A204.1 (cell line): Measurements from ENCODE around the gene NUP153.
"Not testable (repeated sequence)": the region's sequence is repeated elsewhere in the genome, so short reads cannot be mapped to it uniquely, and the experiment has no call there.

Experiments
- FAIRE-seq: peaks from 2 replicates; lab custom pipeline; 2012; peaks lifted over from hg19 to GRCh38; lab: Jason Lieb, UNC

The NUP153 gene

DNA sequence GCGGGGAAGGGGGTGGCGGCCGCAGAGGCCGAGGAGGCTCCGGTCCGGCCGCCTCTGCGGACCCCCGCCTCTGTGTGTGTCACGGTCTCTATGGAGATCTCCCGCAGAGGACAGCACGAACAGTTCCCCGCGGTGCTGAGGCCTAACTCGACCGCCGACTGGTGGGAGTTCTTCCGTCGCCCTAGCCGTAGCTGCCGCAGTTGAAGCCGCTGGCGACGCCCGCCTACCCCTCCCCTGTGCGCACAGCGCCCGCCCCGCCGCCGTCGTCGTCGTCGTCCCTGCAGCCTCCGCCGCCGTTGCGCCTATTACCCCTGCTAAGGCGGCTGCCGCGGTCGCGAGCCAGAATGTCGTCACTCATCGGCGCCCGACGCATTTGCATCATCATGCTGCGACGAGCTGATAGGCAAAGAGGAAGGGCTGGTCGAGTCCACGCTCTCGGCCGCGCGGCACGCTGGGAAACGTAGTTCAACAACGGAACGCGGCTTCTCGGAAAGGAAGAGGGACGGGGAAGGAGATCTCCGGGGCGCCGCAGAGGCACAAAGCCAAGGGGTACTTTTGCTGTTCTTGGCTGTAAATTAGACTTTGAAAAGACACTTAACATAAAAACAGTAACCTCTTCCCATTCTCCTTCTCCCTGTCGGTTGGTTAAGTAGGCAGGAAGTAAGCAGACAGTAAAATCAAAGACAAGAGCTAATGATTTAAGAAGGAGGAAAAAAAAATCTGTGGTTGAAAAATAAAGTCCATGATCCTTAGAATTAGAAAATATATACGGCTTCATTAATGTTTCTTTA lies at the start of gene NUP153:
TSS of gene NUP153 (minus strand) at position 346 of the 791 bp plus-strand sequence. CDS start 538 bp downstream, outside the sequence.
- peak; percentile 91 for FAIRE-seq

DNA sequence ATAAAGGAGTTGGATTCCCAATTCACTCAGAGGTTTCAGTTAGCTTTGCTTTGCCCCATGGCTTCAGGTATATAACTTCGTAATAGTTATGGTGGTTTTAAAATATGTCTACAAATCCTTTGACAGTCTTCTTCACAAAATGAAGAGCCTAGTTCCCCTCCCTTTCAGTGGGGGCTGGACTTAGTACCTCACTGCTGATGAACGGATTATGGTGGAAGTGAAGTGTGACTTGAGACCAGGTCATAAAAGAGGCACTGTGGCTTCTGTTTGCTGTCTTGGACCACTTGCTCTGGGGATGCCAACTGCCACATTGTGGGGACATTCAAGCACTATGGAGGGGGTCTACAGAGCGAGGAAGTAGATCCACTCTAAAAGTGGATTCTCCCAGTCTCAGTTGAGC lies 47.5 kb upstream of the NUP153 start:
- no peak for FAIRE-seq

DNA sequence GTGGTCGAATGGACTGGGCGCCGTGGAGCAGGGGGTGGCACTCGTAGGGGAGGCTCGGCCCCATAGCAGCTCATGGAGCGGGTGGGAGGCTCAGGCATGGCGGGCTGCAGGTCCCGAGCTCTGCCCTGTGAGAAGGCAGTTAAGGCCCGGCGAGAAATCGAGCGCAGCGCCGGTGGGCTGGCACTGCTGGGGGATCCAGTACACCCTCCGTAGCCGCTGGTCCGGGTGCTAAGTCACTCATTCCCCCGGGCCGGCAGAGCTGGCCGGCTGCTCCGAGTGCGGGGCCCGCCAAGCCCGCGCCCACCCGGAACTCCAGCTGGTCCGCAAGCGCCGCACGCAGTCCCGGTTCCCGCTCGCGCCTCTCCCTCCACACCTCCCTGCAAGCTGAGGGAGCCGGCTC lies 38.6 kb upstream of the NUP153 start:
- not testable (repeated sequence) for FAIRE-seq

DNA sequence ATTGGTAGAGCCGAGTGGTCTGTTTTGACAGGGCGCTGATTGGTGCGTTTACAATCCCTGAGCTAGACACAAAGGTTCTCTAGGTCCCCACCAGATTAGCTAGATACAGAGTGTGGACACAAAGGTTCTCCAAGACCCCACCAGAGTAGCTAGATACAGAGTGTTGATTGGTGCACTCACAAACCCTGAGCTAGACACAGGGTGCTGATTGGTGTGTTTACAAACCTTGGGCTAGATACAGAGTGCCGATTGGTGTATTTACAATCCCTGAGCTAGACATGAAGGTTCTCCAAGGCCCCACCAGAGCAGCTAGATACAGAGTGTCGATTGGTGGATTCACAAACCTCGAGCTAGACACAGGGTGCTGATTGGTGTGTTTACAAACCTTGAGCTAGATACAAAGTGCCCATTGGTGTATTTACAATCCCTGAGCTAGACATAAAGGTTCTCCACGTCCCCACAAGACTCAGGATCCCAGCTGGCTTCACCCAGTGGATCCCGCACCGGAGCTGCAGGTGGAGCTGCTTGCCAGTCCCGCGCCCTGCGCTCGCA lies 38.1 kb upstream of the NUP153 start:
- FAIRE-seq, result not testable (repeated sequence)

DNA sequence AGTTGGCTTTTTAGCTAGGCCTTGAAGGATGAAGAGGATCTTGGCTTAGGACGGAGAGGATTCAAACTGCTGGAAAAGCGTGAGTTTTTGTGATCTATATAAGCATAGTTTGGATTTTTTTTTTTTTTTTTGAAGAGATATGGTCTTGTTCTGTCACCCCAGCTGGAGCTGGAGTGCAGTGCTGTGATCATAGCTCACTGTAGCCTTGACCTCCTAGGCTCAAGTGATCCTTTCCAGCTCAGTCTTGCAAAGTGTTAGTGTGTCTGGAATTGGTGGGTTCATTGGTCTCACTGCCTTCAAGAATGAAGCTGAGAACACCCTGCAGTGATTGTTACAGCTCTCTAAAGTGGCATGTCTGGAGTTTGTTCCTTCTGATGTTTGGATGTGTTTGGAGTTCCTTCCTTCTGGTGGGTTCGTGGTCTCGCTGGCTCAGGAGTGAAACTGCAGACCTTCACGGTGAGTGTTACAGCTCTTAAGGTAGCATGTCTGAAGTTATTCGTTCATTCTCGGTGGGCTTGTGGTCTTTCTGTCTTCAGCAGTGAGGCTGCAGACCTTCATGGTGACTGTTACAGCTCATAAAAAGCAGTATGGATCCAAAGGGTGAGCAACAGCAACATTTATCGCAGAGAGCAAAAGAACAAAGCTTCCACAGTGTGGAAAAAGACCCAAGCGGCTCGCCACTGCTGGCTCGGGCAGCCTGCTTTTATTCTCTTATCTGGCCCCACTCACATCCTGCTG lies 37.5 kb upstream of the NUP153 start:
- FAIRE-seq, result no peak

DNA sequence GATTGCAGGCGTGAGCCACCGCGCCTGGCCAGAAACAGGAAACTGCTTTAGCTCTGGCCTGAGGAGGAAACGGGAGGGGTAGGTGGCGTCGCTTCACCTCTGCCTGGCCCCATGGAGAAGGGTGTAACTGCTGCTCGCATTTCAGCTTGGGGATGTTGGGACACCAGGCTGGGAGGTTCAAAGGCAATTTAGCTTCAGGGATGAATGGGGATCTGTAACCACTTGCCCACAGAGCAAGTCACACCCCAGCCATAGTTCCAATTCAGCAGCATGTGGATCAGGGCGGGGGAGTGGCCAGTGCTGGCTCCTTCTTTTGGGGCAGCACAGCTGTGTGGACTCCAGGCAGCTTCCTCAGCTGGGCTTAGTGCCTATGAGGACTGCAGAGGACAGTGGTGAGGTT lies 34.8 kb upstream of the NUP153 start:
- no peak for FAIRE-seq

DNA sequence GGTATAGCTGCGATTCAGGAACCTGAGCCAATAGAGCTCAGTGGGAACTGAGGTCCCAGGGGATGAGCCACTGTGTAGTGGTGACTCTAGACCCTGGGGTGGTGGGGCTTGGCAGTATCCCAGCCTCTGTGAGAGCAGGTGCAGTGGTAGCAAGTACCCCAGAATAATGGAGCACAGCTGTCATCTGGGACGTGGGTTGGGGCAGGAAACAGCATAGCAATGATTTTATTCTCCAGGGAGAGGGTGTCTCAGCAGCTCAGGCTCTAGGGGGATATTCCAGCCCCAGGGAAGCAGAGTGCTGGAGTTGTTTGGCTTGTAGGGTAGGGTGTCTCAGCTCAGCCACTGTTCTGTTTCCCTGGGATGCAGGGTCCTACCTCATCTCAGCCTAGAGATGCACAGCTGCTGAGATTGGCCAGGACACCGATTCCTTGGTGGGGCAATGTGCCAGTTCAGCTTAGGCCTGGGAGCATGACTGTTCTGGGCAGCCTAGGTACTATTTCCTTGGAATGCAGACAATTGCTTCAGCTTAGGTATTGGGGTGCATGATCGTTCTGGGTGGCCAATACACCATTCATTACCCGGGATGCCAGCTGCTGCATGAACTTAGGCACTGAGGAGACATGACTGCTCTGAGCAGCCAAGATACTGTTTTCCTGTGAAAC lies 34.0 kb upstream of the NUP153 start:
- FAIRE-seq, result no peak

DNA sequence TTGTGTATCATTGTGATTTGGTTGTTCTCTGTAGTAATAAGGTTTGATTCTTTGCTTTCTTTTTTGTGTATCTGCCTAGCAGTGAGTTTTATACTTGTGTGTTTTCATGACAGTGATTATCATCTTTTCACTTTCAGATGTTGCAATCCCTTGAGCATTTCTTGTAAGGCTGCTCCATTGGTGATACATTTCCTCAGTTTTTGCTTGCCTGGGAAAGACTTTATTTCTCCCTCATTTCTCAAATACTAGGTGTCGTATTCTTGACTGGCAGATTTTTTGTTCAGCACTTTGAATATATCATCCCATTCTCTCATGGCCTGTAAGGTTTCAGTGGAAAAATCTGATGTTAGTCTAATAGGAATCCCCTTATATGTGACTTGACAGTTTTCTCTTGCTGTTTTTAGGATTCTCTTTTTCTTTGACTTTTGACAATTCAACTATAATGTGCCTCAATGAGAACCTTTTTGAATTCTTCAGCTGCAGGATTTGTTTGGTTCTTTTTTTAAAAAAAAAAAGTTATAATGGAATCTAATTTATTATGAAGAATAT lies 31.1 kb upstream of the NUP153 start:
- FAIRE-seq, result no peak

DNA sequence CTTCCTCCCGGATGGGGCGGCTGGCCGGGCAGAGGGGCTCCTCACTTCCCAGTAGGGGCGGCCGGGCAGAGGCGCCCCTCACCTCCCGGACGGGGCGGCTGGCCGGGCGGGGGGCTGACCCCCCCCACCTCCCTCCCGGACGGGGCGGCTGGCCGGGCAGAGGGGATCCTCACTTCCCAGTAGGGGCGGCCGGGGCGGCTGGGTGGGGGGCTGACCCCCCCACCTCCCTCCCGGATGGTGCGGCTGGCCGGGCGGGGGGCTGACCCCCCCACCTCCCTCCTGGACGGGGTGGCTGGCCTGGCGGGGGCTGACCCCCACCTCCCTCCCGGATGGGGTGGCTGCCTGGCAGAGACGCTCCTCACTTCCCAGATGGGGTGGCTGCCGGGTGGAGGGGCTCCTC lies 28.6 kb upstream of the NUP153 start:
- FAIRE-seq, result not testable (repeated sequence)

DNA sequence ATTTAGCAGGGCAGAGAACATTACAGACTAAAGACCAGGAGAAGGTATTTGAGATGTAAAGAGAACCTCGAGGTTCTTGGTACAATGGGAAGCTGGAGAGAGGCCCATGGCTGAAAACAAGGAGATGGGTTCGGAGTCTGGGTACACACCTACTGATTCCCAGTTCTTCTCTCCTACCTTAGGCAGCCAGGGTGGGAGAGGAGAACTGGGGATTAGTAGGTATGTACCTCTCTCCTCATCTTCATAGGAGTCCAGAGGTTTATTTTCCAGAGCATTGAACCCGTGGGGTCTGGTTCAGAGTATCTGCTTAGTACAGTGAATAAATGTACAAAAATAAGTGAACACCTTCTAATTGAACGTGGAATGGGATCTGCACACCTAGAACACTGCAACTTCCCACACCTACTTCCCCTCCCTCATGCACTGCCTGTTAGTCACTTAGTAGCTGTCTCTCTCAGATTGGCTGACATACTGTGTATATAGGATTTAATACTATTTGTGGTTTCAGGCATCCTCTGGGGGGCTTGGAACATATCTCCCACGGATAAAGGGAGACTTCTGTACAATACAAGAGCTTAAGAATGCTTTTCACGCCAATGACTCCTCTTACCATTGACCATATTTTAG lies 23.5 kb upstream of the NUP153 start:
- no peak for FAIRE-seq

DNA sequence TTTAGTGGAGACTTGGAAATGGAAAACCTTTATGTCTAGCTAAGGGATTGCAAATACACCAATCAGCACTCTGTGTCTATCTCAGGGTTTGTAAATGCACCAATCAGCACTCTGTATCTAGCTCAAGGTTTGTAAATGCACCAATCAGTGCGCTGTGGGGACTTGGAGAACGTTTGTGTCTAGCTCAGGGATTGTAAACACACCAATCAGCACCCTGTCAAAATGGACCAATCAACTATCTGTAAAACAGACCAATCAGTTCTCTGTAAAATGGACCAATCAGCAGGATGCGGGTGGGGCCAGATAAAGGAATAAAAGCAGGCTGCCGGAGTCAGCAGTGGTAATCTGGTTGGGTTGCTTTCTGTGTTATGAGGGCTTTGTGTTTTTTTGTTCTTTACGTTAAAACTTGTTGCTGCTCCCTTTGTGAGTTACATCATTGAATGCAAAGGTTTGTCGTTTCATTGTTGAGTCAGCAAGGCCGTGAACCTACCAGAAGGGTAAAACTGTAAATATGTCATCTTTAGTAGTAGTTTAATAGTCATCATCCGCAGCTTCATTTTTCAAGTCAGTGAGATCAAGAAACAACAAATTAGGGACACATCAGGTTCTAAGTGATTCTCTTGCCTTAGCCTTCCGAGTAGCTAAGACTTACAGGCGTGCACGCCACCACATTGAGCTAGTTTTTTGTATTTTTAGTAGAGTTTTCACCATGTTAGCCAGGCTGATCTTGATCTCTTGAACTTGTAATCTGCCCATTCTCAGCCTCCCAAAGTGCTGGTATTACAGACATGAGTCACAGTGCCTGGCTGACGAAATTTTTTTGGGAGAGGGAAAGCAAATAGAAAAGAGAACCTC lies 22.7 kb upstream of the NUP153 start:
- FAIRE-seq, result no peak

DNA sequence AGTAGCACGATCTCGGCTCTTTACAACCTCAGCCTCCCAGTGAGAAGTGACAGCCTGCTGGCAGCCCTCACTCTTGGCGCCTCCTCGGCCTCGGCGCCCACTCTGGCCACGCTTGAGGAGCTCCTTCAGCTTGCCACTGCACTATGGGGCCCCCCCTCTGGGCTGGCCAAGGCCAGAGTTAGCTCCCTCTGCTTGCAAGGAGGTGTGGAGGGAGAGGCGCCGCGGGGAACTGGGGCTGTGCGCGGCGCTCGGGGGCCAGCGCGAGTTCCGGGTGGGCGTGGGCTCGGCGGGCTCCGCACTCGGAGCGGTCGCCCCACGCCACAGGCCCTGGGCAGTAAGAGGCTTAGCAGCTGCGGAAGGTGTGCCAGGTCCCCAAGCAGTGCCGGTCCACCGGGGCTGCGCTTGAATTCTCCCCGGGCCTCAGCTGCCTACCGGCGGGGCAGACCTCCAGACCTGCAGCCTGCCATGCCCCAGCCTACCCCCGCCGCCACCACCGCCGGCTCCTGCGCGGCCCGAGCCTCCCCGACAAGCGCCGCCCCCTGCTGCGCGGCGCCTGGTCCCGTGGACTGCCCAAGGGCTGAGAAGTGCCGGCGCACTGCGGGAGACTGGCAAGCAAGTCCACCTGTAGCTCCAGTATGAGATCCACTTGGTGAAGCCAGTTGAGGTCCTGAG lies 22.0 kb upstream of the NUP153 start:
- FAIRE-seq, result no peak

DNA sequence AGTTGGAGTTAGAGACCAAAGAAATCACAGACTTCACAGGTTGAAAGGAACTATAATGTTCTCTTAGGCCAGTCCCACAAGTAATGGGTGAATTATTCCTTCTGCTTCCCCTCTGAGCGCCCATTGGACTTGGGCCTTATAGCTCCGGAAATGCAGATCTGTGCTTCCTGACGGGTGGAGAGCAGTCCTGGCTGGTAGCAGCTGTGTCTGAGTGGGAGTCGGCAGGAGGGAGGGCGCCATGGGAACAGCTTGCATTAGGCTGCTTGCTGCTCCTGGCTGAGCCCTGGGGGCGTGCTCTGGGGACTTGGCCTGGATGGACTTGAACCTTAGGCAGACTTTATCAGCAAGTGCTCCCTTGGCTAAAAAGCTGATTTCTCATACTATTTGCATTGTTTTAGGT lies 18.4 kb upstream of the NUP153 start:
- FAIRE-seq, result no peak

DNA sequence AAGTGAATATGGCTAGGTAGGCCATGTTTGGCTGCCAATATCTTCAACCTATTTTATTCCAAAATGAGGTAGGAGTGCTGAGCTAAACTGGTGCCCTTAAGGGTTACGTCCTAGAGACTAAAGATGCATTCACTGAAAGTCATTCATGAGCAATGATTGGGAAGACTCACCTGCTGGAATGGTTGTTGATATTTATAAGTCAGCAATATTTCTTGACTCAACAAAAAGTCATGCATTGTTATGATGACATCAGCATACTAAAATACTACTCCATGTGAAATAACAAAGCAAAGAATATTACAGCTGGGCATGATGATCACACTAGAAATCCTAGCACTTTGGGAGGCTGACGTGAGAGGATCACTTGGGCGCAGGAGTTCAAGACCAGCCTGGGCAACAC lies 17.6 kb upstream of the NUP153 start:
- FAIRE-seq, result no peak

DNA sequence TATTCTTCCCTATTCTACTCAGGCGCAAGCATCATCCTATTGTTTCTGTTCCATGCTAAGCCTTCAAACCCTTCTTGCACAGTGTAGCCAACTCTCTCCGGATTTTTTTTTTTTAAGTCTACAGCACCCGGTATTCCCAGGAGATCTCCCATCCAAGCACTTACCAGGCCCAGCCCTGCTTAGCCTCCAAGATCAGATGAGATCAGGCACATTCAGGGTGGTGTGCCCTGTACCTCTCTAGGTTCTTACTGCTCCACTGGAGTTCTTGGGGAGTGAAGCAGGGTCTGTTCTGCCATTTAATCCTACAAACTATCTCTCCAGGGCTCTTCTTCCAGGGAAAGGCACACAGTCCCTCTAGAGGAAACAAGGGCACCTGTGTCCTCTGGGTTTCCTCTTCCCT lies 14.9 kb upstream of the NUP153 start:
- no peak for FAIRE-seq

DNA sequence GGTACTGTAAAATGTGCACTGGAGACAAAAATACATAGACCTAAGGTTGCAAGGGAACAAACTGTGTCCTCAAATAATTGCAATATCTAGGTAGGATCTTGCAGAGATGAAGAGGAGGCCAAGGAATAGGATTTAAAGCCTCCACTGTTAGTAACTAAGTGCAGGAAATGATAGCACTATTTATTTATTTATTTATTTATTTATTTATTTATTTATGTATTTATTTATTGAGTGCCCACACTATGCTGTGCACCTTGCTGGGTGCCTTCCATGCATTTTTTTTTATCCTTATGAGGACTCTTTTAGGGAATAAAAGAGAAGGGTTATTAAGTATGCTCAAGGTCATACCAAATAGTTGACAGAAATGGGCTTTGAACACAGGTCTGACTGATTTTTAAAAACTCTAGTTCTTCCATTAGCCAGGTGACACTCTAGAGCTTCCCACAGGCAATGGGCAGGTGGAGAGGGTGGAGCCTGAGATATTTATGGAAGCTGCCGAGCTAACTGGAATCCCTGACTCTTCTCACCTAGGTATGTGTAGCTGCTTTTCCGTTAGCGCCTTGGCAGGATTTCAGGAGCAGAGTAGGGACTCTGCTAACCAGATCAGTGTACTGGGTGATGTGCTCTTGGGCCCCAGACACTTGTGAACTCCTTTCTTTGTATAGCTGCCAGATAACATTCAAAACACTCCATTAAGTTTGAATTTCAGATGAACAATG lies 12.8 kb upstream of the NUP153 start:
- no peak for FAIRE-seq

DNA sequence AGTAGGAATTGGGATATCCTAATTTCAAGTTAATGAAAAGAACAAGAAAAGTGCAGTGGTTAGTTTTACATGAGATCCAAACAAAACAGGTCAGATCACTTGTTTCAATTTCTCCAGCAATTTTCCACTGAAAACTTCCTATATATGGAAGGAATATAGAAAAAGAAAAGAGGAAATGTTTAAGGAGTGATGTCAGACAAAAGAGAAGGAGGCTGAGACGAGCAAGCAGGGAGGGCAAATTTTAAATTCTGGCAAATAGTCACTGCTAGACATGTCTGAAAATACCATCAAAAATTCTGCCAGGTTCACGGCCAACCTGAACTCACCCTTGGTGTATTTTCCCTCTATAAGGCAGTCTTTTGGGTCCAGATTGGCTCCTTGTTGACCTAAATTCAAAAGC lies 9.5 kb upstream of the NUP153 start:
- FAIRE-seq, result no peak

DNA sequence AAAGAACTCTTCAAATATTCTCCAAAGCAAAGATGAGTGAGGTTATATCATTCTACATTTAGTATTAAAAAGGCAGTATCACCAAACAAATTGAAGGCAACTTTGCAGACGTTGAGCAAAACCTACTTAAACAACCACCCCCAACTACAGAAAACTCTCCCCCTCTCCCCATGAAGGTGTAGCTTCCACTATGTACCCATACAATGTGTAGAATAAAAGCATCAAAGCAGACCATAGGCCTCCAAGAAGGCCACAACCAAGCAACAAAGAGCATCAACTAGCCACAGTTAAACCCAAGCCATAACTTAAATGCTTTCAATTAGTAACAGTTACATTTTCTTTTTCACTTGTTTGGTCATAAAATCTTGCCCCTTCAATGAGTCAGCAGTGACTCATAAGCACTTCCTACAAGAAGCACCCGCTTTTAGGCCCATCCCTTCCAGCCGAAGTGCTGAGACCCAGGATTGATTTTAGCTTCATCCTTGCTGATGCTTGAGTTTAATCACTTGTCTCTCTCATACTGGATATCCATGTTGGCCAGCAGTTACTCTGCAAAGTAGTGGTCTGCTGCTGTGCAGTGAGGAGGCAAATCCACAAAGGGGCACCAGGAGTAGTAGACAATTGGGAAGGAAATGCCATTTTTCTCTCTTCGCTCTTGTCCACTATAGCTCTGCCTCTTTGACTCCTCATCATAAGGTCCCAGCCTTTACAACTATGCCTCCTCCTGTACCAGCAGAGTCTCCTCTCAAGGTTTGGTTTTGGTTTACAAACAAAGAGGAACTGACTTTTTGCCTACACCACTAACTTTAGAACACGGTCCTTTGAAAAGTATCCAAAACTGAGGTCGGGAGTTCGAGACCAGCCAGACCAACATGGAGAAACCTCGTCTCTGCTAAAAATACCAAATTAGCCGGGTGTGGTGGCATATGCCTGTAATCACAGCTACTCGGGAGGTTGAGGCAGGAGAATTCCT lies 8.4 kb upstream of the NUP153 start:
- no peak for FAIRE-seq

DNA sequence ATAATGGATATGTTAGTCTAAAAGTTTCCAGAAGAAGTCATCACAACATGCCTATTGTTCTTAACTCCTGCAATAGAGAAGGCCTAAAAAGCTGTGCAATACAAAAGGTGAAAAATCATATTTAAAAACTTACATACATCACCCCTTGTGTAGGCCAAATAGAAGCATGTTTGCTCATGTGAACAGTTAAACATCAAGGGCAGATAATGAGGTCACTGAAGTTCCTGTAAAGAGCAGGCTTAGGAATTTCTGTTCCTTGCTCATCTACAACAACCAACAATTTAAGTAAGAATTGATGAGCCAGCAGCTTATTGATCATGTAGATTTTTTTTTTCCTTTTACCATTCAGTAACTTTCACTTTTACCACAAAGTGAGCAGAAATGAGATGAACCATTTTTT lies 7.5 kb upstream of the NUP153 start:
- FAIRE-seq, result no peak
